ENCODE data around the gene NOC4L.

GRCh38 chr12:132179431-132180362 is 35.4 kb downstream of the NOC4L start:
- no peak for TF ChIP-seq CTCF (conservative IDR thresholded peaks at IDR 0.05; ENCODE audit: low read length)
- no peak for TF ChIP-seq EZH2phosphoT487 (IDR thresholded peaks at IDR 0.05; ENCODE audit: borderline replicate concordance, low read depth, low read length)
